ENCODE data around the gene SLC7A14.

SLC7A14 gene

DNA sequence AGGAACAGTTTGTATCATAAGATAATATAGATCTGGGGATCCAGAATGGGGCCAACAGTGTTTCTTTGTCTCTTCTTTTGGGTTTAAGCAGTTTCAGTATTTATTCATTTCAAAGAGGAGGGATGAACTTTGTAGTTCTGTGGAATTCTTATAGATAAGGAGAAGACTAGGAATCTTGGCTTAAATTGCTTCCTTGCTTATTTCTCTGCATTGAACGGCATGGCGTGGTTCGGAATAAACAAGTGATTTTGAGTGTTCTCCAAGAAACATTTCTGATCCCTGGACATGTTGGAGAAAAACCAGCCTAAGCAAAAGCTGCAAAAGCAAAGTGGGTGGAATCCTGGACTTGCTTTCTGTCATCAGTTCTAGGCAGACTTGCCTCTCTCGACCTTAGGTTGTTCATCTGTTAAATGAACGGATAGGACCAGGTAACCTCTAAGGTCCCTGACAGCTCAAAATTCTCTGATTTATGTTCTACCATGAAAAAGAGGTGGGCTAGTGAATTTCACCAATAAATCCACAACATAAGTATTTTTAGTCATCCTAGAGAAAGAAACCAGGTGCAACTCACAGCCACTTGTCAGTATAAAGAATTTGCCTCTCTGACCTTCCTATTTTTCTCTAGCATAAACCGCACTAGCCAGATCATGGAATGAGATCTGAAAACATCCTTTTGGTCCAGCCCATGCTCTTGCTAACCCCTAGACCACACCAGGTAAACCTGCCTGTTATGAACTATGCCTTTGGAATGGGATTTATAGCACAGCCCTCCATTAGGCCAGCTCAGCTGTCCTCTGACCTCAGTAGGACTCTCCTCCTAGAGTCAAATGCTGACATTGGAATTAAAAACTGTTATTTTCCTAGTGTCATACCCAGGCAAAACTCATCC is 88.4 kb downstream of the SLC7A14 start:
- DNase-seq (ENCODE audit: low spot score): no peak

DNA sequence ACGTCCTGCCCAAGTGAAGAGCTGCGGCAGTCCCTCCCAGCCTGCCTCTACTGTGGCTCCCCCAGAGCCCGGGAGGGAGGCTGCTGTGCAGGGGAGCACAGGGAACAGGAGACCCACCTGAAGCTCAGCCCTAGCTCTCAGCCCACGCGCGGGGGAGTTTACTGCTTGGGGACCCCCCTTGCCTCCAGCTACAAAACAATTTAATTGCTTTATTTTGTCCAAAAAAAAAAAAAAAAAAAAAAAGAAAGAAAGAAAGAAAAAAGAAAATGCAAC is 89.1 kb downstream of the SLC7A14 start:
- no peak for DNase-seq (ENCODE audit: low spot score)

DNA sequence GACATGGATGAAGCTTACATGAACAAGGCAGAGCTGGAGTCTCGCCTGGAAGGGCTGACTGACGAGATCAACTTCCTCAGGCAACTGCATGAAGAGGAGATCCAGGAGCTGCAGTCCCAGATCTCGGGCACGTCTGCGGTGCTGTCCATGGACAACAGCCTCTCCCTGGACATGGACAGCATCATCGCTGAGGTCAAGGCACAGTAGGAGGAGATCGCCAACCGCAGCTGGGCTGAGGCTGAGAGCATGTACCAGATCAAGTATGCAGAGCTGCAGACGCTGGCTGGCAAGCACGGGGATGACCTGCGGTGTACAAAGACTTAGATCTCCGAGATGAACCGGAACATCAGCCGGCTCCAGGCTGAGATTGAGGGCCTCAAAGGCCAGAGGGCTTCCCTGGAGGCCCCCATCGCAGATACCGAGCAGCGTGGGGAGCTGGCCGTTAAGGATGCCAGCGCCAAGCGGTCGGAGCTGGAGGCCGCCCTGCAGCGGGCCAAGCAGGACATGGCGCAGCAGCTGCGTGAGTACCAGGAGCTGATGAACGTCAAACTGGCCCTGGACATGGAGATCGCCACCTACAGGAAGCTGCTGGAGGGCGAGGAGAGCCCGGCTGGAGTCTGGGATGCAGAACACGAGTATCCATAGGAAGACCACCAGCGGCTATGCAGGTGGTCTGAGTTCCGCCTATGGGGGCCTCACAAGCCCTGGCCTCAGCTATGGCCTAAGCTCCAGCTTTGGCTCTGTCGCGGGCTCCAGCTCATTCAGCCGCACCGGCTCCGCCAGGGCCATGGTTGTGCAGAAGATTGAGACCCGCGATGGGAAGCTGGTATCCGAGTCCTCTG is 89.6 kb downstream of the SLC7A14 start:
- no peak for DNase-seq (ENCODE audit: low spot score)

DNA sequence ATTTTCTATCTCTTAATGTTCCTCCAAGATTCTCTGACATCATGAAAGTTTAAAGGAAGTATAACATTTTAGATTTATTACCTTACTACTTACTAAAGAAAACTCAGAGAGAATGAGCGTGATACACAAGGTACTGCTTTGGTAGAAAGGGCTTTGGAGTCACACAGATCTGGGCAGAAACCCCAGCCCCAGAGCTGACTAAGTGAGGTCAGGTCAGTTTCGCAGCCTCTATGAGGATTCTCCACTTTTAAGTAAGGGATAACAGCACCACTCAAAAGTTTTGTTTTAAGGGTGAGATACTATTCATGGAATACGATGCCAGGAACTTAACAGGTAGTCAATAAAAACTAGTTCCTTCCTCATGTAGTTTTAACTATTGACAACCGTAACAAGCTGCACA is 91.1 kb downstream of the SLC7A14 start:
- no peak for DNase-seq (ENCODE audit: low spot score)

DNA sequence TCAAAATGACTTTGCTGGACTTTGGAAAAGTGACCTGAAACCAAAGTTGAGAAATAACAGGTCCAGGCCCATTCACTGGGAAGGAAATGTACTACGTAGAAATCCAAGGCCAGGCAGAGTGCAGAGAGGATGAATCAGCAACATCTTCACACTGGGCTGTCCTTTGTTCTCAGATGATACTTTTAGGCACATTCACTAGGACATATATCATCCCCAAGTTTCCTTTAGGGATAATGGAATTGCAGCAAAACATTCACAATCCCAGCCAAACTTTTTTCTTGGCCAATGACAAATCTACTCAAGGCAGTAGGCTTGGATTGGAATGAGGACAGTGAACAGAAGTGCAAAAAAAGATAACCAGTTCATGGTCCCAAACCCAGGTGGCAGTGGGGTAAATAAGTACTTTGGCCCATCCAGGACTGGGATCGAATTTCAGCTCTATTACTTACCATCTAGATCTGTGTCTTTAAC is 92.1 kb downstream of the SLC7A14 start:
- DNase-seq (ENCODE audit: low spot score): no peak

DNA sequence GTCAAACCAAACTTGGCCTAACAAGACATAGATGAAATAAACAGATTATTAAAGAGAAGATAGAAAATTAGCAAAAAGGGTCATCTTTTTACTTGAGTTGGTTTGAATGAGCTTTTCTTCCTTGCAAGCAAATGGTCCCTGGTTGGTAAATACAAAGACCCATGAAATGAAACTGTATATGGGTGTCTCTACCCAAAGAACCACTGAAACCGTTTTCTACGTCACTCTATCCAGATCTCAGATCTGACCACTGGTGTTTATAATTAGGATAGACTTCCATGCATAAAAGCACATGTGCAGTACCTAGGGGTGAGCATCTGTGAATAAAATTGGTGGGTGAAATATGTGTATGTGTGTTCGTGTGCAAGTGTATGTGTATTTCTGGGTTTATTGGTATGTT is 94.0 kb downstream of the SLC7A14 start:
- DNase-seq (ENCODE audit: low spot score): no peak

DNA sequence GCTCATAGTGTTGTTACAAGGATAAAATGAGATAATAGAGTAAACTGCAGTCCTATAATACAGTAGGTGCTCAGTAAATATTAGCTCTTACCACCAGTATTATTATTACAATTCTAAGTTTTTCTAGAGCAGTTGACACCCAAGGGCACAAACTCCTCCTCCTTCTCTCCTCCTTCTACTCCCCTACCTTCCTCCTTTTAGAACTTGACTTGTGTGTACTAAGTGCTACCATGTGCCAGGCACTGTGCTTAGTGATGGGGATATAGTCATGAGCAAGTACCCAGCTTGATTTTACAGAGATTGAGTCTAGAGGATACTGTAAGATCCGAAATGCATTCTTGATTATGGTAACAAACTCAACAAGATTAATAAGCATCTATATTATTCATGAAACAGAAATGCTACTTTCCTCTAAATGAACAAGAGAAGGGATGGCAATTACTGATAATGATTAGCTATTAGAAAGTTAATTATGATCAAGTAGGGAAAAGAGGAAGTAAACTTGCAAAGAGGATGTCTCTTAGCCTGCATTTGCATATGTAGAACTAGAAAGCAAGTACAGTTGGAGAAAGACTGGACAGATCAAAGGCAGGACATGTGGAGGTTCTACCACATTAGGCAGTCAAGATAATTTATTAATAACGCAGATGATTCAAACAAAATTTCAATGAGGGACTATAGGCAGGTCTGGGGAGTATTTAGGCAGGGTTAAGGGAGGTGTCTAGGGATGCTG is 94.9 kb downstream of the SLC7A14 start:
- DNase-seq (ENCODE audit: low spot score): no peak

DNA sequence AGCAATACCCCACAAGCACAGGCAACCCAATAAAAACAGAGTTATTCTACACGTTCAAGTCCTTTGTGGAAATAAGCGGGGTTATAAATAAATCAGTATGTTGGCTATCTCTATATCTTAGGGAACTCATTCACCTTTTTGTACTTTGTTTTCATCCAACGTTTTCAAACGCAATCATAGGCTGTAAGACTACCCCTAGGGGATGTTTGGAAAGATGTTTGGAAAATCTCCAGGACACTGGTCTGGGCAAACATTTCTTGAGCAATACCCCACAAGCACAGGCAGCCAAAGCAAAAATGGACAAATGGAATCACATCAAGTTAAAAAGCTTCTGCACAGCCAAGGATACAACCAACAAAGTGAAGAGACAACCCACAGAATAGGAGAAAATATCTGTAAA is 97.1 kb downstream of the SLC7A14 start:
- DNase-seq (ENCODE audit: low spot score): no peak

DNA sequence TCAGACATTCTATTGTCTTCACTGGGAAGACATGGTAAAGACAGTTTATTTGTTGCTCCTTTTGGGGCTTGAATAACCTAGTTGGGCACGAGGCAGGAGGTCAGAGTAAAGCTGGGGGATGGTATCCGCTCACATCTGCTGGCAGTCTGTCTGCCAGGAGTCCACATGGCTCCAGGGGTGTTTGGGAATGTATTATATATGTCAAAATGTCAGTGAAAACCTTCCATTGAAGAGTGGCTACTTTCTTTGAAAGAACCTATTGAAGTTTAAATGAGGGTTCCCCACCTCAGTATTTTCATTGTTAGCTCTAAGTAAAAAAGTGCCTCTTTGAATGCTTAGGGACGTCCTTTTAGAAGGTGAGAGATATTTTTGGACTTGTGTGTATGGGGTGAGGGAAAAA is 98.8 kb downstream of the SLC7A14 start:
- DNase-seq (ENCODE audit: low spot score): no peak

DNA sequence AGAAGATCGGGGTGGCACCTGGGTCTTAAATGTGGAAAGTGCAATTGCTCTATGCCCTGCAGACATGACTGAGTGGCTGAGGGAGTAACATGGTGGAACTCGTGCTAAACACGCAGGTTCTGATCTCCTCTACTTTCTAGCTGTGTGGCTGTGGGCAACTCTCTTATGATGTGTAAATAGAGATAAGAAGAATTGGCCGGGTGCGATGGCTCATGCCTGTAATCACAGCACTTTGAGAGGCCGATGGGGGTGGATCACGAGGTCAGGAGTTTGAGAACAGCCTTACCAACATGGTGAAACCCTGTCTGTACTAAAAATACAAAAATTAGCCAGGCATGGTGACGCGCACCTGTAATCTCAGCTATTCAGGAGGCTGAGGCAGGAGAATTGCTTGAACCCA is 99.5 kb downstream of the SLC7A14 start:
- DNase-seq (ENCODE audit: low spot score): no peak

DNA sequence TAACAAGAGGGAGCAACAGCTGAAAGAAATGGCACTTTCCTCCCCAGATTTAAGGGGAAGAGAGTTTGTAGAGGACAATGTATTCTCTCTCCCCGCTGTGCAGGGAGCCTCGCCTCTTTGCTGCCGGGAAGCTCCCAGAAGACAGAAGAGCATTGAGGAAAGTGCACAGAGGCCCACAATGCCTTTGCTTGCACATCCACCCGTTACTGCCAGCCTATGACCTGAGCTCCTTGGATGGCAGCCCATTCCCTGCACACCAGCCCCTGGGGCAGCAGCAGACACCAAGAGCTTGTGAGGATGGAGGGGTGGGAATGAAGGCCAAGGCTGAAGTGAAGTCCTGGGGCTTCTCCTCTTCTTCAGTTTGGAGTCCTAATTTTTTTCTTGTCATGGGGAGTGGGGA is 100.2 kb downstream of the SLC7A14 start:
- DNase-seq (ENCODE audit: low spot score): no peak

DNA sequence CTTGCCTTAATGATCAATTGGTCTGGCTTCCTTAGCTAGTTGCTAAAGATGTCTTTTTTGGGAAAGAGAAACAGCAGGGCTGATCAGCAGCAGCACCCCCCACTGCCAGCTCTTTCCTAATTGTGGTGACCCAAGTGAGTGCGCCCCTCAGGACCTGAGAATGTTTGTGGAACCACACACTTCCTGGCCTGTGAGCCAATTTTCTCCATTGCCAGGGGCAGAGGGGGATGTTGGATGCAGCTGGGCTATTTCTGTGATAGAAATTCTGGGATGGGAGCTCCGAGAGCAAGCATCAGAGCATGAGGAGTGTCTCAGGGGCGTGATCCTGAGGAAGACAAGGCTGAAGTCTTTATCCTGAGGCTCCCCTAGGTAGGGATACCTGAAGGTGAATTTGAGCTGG is 100.6 kb downstream of the SLC7A14 start:
- DNase-seq (ENCODE audit: low spot score): no peak

DNA sequence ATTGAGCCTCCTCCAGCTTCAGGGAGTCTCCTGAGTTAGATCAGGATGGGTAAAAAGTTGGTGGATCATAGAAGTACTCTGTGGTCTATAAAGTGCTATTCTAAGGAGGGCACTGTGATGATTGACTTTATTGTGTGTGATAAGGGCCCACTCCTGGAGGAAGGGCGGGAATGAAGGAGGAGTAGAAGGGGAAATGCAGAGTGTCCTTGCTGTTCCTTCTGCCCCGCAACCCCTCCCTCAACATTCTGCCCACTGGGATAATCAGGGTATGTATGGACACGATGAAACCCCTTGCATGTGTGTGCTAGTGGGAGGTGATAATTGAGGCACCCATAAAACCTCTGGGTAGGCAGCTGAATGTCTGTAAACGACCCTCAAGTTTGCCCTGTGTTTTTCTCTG is 101.0 kb downstream of the SLC7A14 start:
- no peak for DNase-seq (ENCODE audit: low spot score)

DNA sequence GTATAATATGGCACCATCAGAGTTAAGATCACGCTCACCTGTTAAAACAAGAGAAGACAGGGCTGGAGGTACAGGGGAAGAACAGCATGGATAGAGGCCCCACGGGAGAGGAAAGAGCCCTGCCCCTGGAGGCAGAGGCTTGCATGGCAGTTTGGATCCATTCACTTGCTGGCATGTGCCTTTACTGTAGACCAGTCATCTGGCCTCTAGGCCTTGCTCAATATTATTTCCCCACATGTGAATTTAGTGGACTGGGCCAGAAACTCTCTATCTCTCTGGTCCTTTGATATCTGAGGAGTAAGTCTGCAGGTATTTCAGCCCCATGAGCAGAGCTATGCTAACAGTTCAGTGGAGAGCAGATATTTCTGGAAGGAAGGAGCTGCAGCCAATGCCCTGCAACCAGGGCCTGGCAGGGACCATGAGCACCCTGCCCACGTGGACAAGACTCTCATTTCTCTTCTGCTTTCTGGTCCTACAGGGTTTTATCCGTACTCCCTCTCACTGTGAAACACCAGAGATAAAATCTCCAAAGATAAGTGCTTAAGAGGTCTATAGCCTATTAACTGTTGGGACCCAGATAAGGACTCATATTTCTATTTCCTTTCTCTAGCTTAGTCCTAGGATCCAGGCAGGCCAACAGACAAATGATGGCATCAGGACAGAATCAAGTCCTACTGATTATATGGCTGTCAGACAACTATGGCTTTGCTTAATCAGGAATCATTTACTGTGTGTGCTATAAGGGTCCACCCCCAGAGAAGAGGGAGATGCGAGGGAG is 102.2 kb downstream of the SLC7A14 start:
- DNase-seq (ENCODE audit: low spot score): no peak

DNA sequence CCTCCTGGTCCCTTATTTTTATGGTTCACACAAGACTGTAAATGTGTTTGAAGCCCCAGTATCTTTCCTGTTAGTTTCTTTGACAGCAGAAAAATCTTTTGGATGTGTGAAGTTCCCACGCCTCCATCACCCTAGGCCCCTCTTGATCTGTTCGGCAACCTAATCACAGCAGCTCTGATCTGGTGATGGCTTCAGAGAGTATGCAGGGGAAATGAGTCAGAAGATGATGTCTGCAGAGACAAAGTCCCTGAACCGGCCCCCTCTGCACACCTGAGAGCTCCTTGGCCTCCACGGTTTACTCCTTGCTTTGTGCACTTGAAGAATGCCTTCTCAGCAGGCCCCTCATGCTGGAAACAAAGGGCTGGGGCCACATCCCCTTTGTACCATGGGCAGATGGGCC is 103.7 kb downstream of the SLC7A14 start:
- no peak for DNase-seq (ENCODE audit: low spot score)

DNA sequence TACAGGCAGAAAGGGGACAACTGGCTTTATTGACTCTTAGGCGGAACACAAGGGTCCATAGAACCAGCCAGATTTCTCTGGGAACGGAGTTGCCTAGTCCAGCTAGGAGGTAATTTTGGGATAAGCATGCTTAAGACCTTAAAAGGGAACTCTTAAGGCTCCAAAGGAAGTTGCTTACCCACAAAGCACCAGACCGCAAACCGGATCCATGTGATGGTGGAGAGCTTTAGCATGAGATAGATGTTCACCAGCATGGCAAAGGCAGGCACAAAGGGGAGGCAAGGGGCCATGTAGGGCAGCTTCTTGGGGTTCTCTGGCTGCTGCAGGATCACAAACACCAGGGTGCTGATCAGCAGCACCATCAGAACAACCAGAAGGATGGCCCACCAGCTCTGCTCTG is 105.8 kb downstream of the SLC7A14 start:
- no peak for DNase-seq (ENCODE audit: low spot score)

DNA sequence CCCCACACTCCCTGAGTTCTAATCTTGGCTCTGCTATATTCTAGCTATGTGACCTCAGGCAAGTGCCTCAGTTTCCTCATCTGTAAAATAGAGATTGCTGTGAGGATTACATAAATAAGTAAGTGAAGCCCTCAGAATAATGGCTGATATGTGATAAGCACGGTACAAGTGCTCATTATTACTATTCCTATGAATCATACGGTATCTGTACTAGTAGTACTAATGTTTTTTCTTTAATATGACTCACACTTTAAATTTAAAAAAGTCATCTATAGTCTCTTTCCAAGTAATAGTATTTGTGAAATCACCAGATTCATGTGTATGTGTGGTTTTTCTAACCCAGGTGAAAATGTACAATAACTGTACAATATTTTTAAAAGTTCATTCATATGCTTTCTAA is 108.5 kb downstream of the SLC7A14 start:
- DNase-seq (ENCODE audit: low spot score): no peak

DNA sequence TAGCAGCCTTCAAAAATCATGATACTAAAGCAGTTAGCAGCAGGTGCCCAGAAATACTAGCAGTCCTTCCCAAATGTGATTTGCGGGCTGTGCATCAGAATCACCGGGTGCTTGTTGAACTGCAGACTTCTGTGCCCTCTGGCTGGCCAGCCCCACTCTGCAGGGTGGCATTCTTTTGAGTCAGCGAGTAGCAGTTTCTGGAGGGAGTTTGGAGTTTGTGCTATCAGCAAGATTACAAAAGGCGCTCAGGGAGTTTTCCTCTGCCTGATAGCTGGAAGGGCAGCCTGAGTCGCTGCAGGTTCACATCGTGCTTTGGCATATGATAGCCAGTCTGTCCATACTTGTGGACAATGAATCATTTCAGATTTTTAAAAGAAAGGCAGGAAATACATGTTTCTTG is 109.6 kb downstream of the SLC7A14 start:
- no peak for DNase-seq (ENCODE audit: low spot score)

DNA sequence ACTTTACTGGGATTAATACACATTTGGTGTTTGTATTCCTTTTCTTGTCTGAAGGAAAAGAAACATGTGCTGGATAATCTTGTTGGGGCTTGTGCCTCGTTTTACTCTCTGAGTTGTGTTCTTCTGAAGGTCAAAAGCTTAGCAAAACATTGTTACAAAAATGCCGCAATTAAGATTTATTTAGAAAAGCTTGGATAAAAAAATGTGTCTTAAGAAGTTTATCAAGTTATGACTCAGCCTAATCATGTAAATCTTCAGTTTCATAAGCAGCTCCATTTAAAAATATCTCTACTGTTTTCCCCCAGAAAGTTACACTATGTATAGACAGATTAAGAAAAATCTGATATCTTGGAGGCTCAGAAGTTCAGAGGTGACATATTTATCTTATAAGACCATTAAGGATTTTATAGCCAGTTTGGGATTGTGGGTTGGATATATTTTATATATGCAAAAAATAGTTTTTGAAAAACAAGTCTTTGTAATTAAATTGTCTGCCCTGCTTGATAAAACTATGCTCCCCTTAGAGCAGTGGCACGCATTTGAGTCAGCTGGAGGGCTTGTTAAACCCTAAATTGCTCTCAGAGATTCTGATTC is 110.7 kb downstream of the SLC7A14 start:
- DNase-seq (ENCODE audit: low spot score): no peak

DNA sequence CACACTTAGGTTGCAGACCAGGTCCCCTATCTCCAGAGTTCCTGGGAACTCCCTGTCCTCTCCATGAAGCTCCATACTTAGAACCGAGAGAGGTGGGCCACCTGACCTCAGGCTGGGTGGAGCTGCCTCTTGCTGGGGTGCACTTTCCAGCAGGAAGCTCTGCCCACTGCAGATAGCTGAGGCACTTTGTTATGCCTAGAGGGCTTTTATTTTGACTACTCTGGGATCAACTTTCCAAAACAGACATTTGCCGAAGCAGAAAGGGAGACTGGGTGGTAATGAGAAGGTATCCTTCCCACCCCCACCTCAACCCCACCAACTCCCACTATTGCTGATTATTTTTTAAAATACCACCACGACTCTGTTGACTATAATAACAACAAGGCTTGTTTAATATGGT is 112.5 kb downstream of the SLC7A14 start:
- DNase-seq (ENCODE audit: low spot score): no peak

DNA sequence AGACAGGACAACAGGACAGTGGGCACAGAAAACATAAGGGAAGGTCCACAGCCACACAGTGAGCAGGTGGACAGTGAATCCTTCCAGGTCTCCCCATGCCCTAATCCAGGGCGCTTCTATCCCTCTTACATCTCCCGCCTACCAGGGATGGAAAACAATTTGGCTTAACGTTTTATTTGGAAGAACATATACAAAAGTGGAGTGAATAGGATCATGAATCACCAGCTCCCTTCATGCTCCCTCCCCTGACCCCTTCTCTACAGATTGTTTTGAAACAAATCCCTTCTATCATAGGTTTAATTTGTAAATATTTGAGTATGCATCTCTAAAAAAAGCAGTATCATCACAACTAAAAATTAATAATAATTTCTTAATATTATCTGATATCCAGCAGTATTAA is 114.7 kb downstream of the SLC7A14 start:
- no peak for DNase-seq (ENCODE audit: low spot score)

Measured in D341Med (cell line).